ENCODE results near the gene SLC2A4. TPM values are rescaled to one million over a fixed set of nuclear protein-coding genes. Genes with fewer than 3 reads are reported as not detected.

The SLC2A4 gene
- total RNA-seq (1 to 10 TPM in 6 of 7 donors, under 1 TPM in 1; 0.83 to 9.8 (median 2.3) TPM), polyA plus RNA-seq (1 to 10 TPM; 3.4 to 4.1 TPM)
- long read RNA-seq, donor 1, partial matches to known transcripts = 0 of 3 reads
- long read RNA-seq, donor 1, other reads (novel, unspliced or antisense) = 1 of 3 reads
- long read RNA-seq, donor 2 = 0 reads
- long read RNA-seq, donor 3, partial matches to known transcripts = 0 of 2 reads
- long read RNA-seq, donor 3, other reads (novel, unspliced or antisense) = 0 of 2 reads

- Histone ChIP-seq H3K4me3 (peak within 1 kb of the TSS; percentile 37), H3K27me3 (no peaks in the 10 kb centered on the region), H3K4me1 (ENCODE audit: insufficient read depth) (peaks cover 6% of the 10 kb centered on the region), H3K9me3 (no peaks in the 10 kb centered on the region), H3K27ac (peak within 1 kb of the TSS; percentile 44 to 62), H3K36me3 (no peaks in the 10 kb centered on the region)
- intact Hi-C loops (cut with DNase I) = loop anchor here (1.0 to 5.0 kb wide), 4 partner anchors 13 to 66 kb away; partner anchors contain the start of gene YBX2 (in 1 of the 4)
- TF ChIP-seq CTCF (IDR thresholded peaks at IDR 0.05) (no peak), POLR2A (IDR thresholded peaks at IDR 0.05) (no peak), EP300 (IDR thresholded peaks at IDR 0.05) (no peak)
- peak; percentile 94 to 98 (median 98) for DNase-seq
- WGBS, 3 donors = 0% methylated on average over 59 to 71 of the region's 71 CpGs
Measured at GRCh38 chr17:7281074-7281952, at the start of gene SLC2A4. Gene SLC2A4 (plus strand): TSS chr17:7281718. CDS start chr17:7281935, 217 bp downstream.

GRCh38 chr17:7232114-7232513 lies 49.4 kb upstream of the SLC2A4 start:
- Histone ChIP-seq H3K36me3 (no peaks in the 10 kb centered on the region), H3K27me3 (no peaks in the 10 kb centered on the region), H3K4me3 (no peak overlapping the region), H3K4me1 (ENCODE audit: insufficient read depth) (peaks cover 9% of the 10 kb centered on the region), H3K27ac (no peak overlapping the region), H3K9me3 (no peaks in the 10 kb centered on the region)
- TF ChIP-seq POLR2A (IDR thresholded peaks at IDR 0.05) (no peak), EP300 (IDR thresholded peaks at IDR 0.05) (no peak), CTCF (IDR thresholded peaks at IDR 0.05) (no peak)
- 66 to 75% (median 69%) methylated on average over 5 of the region's 5 CpGs for WGBS, 3 donors
- intact Hi-C loops (cut with DNase I) = no loop called here
- no peak for DNase-seq

- TF ChIP-seq POLR2A (IDR thresholded peaks at IDR 0.05) (no peak), EP300 (IDR thresholded peaks at IDR 0.05) (no peak), CTCF (IDR thresholded peaks at IDR 0.05) (no peak)
- WGBS, 3 donors = 0 to 1% (median 1%) methylated on average over 9 of the region's 9 CpGs
- H3K4me3 ChIP-seq = peak overlapping the region; percentile 85
- H3K9me3 ChIP-seq = no peaks in the 10 kb centered on the region
- no peaks in the 10 kb centered on the region for H3K36me3 ChIP-seq
- H3K4me1 ChIP-seq (ENCODE audit: insufficient read depth) = peaks cover 10% of the 10 kb centered on the region
- intact Hi-C loops (cut with DNase I) = no loop called here
- H3K27me3 ChIP-seq = no peaks in the 10 kb centered on the region
- H3K27ac ChIP-seq = peak overlapping the region; percentile 75 to 82
- DNase-seq = no peak
Measured at GRCh38 chr17:7233701-7234082, 47.8 kb upstream of the SLC2A4 start.

GRCh38 chr17:7234083-7234951 lies 47.2 kb upstream of the SLC2A4 start, which contains the start of gene DVL2:
Gene DVL2 (minus strand): TSS chr17:7234517. CDS start chr17:7234262, 255 bp downstream.
- WGBS, 3 donors = 0 to 1% (median 0%) methylated on average over 30 to 72 of the region's 72 CpGs
- peak; percentile 96 to 97 (median 96) for DNase-seq
- Histone ChIP-seq H3K27me3 (no peaks in the 10 kb centered on the region), H3K27ac (peak within 1 kb of the TSS; percentile 75 to 82), H3K4me1 (ENCODE audit: insufficient read depth) (peaks cover 10% of the 10 kb centered on the region), H3K9me3 (no peaks in the 10 kb centered on the region), H3K4me3 (peak within 1 kb of the TSS; percentile 85), H3K36me3 (no peaks in the 10 kb centered on the region)
- no peak for TF ChIP-seq EP300 (IDR thresholded peaks at IDR 0.05)
- TF ChIP-seq POLR2A (IDR thresholded peaks at IDR 0.05) = peak; percentile 67
- peak in 1 of 3 donors; percentile 22 for TF ChIP-seq CTCF (IDR thresholded peaks at IDR 0.05)
- intact Hi-C loops (cut with DNase I) = no loop called here
